Fibroblast of lung (primary cell): ENCODE data around the gene PLPP1.

Experiments
- CTCF ChIP-seq, 2 donors: IDR thresholded peaks in 1 of 2; conservative IDR thresholded peaks in 1 of 2; 1 replicate in 1 of 2; 2 replicates in 1 of 2; pipeline ENCODE4 v1.5.1; 2011 to 2012; ENCODE audit warnings: low read length in 2 of 2, control low read depth in 1 of 2, inconsistent platforms in 1 of 2, low read depth in 1 of 2, mild to moderate bottlenecking in 1 of 2
- EZH2 ChIP-seq: IDR thresholded peaks from 2 replicates; pipeline ENCODE4 v1.5.1; 2012; ENCODE audit warnings: low read length, control low read depth, mild to moderate bottlenecking; ENCODE audit errors: missing control alignments

GRCh38 chr5:55551358-55551757 is 16.6 kb upstream of the PLPP1 start:
- TF ChIP-seq CTCF (conservative IDR thresholded peaks at IDR 0.05 in 1 of 2, IDR thresholded peaks at IDR 0.05 in 1 of 2; ENCODE audit: low read depth in 1 of 2, low read length in 2 of 2): no peak
- TF ChIP-seq EZH2: no peak
